ENCODE measurements around the gene ASAP3. TPM values are rescaled to one million over a fixed set of nuclear protein-coding genes. Genes with fewer than 3 reads are reported as not detected.

ASAP3 gene
- total RNA-seq, 1 donor from 2014 or later = 35.9 TPM

DNA sequence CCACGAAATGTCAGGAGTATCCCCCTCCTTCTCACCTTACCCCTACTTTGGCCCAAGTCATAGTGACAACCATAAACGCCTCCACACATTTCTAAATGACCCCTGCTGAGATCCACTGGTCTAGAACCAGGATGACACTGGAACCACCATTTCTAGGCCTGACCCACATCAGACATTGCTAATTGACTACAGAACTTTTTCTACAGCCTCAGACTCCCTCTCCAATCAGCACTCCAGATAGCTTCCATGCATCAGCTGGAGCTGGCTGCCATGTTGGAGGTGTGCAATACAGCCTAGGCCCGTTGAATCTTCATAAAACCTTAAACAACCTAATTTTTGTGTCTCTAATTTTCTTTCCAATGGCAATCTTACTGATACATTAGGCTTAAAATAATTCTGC is 78.0 kb downstream of the ASAP3 start:
- intact Hi-C loops (cut with DNase I) = no loop called here
- Histone ChIP-seq H3K4me3 (no peak overlapping the region), H3K9me3 (no peaks in the 10 kb centered on the region), H3K4me1 (peaks cover 27% of the 10 kb centered on the region), H3K27ac (no peak overlapping the region), H3K27me3 (no peaks in the 10 kb centered on the region), H3K36me3 (peaks cover 15% of the 10 kb centered on the region)
- no peak for TF ChIP-seq CTCF (IDR thresholded peaks at IDR 0.05)
- DNase-seq = no peak
- ATAC-seq = no peak

DNA sequence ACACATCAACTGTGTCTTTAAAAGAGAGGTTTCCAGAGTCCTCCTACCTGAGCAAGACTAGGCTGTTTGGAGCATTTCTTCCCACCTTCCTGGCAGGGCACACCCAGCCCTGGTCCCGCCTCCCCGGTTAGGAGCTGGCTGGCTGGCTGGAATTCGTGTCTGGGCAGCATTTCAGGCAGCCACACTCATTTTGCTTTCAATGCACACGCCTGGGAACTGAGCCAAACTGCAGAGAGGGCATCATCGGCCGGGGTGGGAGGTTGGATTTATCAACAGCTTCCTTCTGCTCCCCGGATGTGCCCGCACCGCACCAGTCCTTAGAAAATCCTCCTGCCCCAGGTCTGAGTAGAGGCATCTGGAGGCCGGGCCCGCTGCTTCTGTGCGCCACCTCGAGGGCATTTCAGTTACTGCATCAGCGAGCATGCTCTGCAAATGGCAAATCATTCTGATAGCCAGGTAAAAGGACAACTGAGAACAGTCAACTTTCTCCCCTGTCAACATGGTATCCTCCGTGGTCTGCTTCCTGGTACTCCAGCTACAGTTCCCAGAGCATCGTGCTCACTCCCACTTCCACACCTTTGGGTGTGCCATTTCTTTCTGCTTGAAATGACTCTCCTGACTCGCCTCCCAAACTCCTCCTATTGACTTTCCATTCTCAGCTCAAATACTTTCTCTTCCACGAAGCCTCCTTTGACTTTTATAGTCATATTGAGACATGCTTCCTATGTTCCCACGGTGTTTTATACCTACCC is 80.1 kb downstream of the ASAP3 start:
- intact Hi-C loops (cut with DNase I) = no loop called here
- TF ChIP-seq CTCF (IDR thresholded peaks at IDR 0.05) = peak; percentile 94
- Histone ChIP-seq H3K27me3 (no peaks in the 10 kb centered on the region), H3K4me3 (no peak overlapping the region), H3K36me3 (peaks cover 14% of the 10 kb centered on the region), H3K4me1 (peaks cover 30% of the 10 kb centered on the region), H3K9me3 (no peaks in the 10 kb centered on the region), H3K27ac (peak overlapping the region; percentile 31)
- ATAC-seq = peak; percentile 94
- peak; percentile 92 for DNase-seq

DNA sequence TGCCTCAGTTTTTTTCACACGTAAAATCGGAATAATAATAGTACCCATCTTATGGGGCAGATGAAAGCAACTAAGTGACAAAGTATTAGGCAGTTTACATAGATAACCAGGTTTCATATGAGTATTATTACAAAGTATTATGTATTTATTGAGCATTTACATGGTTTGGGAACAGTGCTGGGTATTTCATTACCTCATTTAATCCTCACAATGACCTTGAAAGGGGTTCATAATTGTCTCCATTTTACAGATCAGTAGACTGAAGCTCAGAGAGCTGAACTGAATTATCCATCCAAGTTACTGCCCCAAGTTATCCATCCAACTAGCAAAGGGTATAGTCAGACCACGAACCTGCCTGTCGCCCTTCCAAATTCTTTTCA is 80.6 kb downstream of the ASAP3 start:
- ATAC-seq = no peak
- intact Hi-C loops (cut with DNase I) = no loop called here

DNA sequence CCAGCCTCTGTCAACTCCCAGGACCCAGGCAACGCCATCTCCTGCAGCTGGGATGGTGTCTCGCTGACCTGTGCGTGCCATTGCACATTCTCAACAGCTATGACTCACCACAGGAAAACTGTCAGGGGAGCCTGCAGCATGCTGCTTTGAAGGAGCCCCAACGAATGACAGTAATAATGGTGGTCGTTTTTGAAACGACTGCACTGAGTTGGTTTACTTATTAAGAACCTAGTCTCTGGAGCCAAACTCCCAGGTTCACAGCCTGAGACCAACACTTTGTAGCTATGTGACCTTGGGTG is 81.0 kb downstream of the ASAP3 start:
- Histone ChIP-seq H3K27ac (peak overlapping the region; percentile 47), H3K27me3 (no peaks in the 10 kb centered on the region), H3K4me3 (no peak overlapping the region), H3K36me3 (peaks cover 6% of the 10 kb centered on the region), H3K9me3 (no peaks in the 10 kb centered on the region), H3K4me1 (peaks cover 30% of the 10 kb centered on the region)
- peak; percentile 8 for ATAC-seq
- DNase-seq = no peak
- no peak for TF ChIP-seq CTCF (IDR thresholded peaks at IDR 0.05)
- intact Hi-C loops (cut with DNase I) = no loop called here

More for the DNA sequence above, 80.6 kb downstream of the ASAP3 start:
- Histone ChIP-seq H3K27me3 (no peaks in the 10 kb centered on the region), H3K4me3 (no peak overlapping the region), H3K36me3 (peaks cover 8% of the 10 kb centered on the region), H3K27ac (peak overlapping the region; percentile 47), H3K9me3 (no peaks in the 10 kb centered on the region), H3K4me1 (peaks cover 30% of the 10 kb centered on the region)
- no peak for DNase-seq
- no peak for TF ChIP-seq CTCF (IDR thresholded peaks at IDR 0.05)

GRCh38 chr1:23402286-23403037 is 81.5 kb downstream of the ASAP3 start:
- TF ChIP-seq CTCF (IDR thresholded peaks at IDR 0.05) = no peak
- intact Hi-C loops (cut with DNase I) = no loop called here
- H3K27ac ChIP-seq = peak overlapping the region; percentile 47
- peaks cover 30% of the 10 kb centered on the region for H3K4me1 ChIP-seq
- peak; percentile 78 for ATAC-seq
- no peak overlapping the region for H3K4me3 ChIP-seq
- peaks cover under 1% of the 10 kb centered on the region for H3K36me3 ChIP-seq
- no peaks in the 10 kb centered on the region for H3K9me3 ChIP-seq
- DNase-seq = no peak
- H3K27me3 ChIP-seq = no peaks in the 10 kb centered on the region
